Activated T-cell treated with anti-CD3 and anti-CD28 coated beads, Interleukin-2, amount 50 U/mL, for 4 hours (primary cell): Measurements from ENCODE around the gene FBLIM1. TPM values are rescaled to one million over a fixed set of nuclear protein-coding genes. Genes with fewer than 3 reads are reported as not detected.

Experiments
- ATAC-seq, 2 donors: fragments of 200-7000 bp; cut with Tn5 transposase; one replicate each; pipeline ENCODE4 v1.10.0; 2021
- DNase-seq: peaks from one replicate; pipeline ENCODE4 v3.0.0-alpha.2; 2020
- H3K27me3 Mint-ChIP-seq: one replicate; pipeline ENCODE4 v1.8.0; 2021; ENCODE audit warnings: low read depth, mixed read lengths
- H3K36me3 Mint-ChIP-seq: one replicate; pipeline ENCODE4 v1.8.0; 2022; ENCODE audit warnings: mixed read lengths; ENCODE audit not compliant: insufficient read depth
- H3K4me1 Mint-ChIP-seq: one replicate; pipeline ENCODE4 v1.8.0; 2021; ENCODE audit warnings: low read depth, mixed read lengths
- H3K4me3 Mint-ChIP-seq: one replicate; pipeline ENCODE4 v1.8.0; 2021; ENCODE audit warnings: mild to moderate bottlenecking, moderate library complexity, mixed read lengths
- H3K9me3 Mint-ChIP-seq: one replicate; pipeline ENCODE4 v1.8.0; 2021; ENCODE audit warnings: mixed read lengths
- total RNA-seq, 3 donors: library from RNA; stranded (reverse); gene quantifications; one replicate each; pipeline ENCODE4 v1.2.1, GENCODE V29; 2021

FBLIM1 gene
- total RNA-seq, 3 donors from 2014 or later, result 0.16 to 0.48 (median 0.16) TPM

DNA sequence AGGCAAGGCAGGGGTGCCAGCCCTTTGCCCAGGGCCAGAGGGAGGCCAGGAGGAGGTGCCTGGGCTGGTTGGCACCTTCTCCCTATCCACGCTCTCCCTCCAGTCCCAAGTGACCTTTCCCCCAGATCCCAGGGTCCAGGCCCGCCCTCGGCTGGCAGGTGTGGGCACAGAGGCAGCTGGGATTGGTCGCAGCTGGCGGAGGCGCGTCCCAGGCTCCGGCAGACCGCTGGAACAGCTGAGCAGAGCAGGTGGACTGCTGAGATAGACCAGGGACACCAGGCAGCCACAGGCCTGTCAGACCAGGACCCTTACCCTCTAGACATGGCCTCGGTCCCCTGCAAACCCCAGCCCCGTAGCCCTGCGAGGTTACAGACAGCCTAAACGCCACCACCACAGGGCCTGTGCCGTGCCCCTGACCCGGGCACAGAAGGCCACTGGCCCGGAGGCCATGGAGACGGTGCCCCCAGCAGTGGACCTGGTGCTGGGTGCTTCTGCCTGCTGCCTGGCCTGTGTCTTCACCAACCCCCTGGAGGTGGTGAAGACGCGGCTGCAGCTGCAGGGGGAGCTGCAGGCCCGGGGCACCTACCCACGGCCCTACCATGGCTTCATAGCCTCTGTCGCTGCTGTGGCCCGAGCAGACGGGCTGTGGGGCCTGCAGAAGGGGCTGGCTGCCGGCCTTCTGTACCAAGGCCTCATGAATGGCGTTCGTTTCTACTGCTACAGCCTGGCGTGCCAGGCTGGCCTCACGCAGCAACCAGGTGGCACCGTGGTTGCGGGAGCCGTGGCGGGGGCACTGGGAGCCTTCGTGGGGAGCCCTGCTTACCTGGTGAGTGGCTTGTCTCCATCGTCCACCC, 22.3 kb upstream of the FBLIM1 start, which contains the start of gene SLC25A34:
Gene SLC25A34, plus strand, starts transcription at position 221 of the 854 bp plus-strand sequence. Its CDS starts 228 bp downstream, at position 449.
- Mint-ChIP-seq H3K4me3 (no peak within 1 kb of the TSS), H3K4me1 (peaks cover under 1% of the 10 kb centered on the region), H3K36me3 (peaks cover 2% of the 10 kb centered on the region), H3K27me3 (no peaks in the 10 kb centered on the region), H3K9me3 (no peaks in the 10 kb centered on the region)
- ATAC-seq, result no peak
- no peak for DNase-seq

DNA sequence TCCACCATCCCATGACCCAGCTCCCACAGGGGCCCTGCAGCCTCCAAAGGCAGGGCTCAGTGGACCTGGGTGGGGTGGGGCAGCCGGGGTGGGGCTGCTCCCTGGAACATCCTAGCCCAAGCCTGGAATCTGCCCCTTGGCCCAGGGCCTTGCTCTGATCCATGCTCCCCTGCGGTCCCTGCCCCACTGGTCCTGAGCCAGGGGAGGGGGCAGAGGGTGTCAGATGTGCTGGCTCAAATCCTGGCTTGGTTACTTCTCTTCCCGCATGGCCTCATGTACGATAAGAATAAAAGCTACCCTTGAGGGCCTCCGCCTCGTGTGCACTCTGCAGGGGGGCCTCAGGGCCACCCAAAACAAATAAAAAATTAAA, 21.7 kb upstream of the FBLIM1 start:
- H3K4me3 Mint-ChIP-seq, result no peak overlapping the region
- ATAC-seq (no peak), DNase-seq (no peak)
- peaks cover 3% of the 10 kb centered on the region for H3K4me1 Mint-ChIP-seq
- H3K36me3 Mint-ChIP-seq, result peaks cover 2% of the 10 kb centered on the region
- H3K9me3 Mint-ChIP-seq, result no peaks in the 10 kb centered on the region
- H3K27me3 Mint-ChIP-seq, result no peaks in the 10 kb centered on the region

DNA sequence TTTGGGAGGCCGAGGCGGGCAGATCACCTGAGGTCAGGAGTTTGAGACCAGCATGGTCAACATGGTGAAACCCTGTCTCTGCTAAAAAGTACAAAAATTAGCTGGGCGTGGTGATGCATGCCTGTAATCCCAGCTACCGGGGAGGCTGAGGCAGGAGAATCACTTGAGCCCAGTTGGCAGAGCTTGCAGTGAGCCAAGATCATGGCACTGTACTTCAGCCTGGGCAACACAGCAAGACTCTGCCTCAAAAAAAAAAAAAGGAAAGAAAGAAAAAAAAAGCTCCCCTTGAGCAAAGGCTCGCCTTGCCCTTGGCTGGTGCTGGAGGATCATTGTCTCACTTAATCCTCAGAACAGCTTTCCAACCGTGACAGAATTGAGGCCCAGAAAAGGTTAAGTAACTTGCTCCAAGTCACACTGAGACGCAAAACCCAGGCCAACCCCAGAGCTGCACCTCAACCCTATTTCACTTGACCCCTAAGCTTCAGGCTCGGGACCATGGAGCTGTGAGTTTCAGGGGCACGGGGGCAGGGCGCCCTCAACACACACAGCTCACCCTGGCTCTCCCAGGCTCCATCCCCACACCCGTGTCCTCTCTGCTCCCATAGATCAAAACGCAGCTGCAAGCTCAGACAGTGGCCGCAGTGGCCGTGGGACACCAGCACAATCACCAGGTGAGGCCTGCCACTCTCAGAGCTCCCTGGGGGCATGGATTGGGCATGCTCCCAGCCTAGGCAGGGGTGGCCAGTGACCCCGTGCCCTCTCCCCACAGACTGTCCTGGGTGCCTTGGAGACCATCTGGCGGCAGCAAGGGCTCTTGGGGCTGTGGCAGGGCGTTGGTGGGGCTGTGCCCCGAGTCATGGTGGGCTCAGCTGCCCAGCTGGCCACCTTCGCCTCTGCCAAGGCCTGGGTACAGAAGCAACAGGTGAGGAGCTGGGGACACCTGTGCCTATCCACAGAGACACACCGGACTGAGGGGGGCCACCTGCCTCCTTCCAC, 21.0 kb upstream of the FBLIM1 start:
- Mint-ChIP-seq H3K4me1 (peaks cover 3% of the 10 kb centered on the region), H3K27me3 (no peaks in the 10 kb centered on the region), H3K4me3 (no peak overlapping the region), H3K36me3 (no peaks in the 10 kb centered on the region), H3K9me3 (no peaks in the 10 kb centered on the region)
- DNase-seq, result no peak
- ATAC-seq, result no peak

DNA sequence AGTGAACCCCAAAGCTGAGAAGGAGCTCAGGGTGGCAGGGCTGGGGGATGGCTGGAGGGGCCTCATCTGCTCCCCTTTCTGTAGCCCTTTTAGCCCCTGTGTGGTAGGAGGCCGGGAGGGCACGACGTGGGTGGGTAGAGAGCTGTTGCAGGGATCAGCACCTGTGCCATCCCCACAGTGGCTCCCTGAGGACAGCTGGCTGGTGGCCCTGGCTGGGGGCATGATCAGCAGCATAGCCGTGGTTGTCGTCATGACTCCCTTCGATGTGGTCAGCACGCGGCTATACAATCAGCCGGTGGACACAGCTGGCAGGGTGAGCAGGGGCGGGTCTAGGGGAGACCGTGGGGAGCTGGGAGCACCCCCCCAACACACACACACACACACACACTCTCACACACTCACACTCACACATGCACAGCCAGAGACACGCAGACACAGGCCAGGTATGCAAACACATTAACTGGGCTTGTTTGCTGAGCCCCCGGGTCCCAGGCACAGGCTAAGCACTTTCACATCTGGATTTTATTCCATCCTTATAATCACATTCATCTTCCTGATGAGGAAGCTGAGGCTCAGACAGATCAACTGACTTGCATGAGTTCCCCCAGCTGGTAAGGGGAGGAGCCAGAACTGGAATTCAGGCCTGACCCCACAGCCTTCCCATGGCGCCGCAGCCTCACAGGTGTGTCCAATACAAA, 20.0 kb upstream of the FBLIM1 start:
- Mint-ChIP-seq H3K27me3 (no peaks in the 10 kb centered on the region), H3K4me1 (peaks cover 3% of the 10 kb centered on the region), H3K9me3 (no peaks in the 10 kb centered on the region), H3K4me3 (no peak overlapping the region), H3K36me3 (no peaks in the 10 kb centered on the region)
- ATAC-seq, result no peak
- no peak for DNase-seq

DNA sequence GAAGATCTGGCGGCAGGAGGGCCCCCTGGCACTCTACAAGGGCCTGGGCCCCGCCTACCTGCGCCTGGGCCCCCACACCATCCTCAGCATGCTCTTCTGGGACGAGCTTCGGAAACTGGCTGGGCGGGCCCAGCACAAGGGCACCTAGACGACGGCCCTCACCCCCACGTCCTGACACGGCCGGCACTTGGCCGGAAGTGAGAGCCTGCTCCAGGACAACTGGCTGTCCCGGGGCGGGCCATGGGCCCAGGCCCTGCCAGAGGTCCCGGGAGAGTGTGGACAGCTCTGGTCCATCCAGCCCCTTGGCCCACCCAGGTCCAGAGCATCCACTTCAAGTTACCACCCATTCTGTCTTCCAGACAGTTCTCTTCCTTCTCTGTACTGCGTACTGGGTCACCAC, 19.3 kb upstream of the FBLIM1 start:
- Mint-ChIP-seq H3K36me3 (no peaks in the 10 kb centered on the region), H3K4me3 (no peak overlapping the region), H3K27me3 (no peaks in the 10 kb centered on the region), H3K9me3 (no peaks in the 10 kb centered on the region), H3K4me1 (peaks cover 3% of the 10 kb centered on the region)
- ATAC-seq (no peak), DNase-seq (no peak)

DNA sequence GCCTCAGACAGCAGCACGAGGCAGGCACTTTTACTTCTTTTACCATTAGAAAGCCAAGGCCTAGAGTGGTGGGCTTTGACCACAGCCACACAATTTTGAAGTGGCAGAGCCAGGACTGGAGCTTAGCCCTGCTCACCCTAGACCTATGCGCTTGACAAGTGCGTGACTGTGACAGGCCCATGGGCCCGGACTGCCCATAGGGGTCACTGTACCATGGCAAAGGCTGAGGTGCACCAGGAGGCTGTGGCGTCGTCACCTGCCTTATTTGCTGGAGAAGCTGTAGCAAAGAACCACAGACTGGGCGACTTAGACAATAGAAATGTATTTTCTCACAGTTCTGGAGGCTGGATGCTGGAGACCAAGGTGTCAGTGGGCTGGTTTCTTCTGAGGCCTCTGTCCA, 18.9 kb upstream of the FBLIM1 start:
- ATAC-seq, result no peak
- DNase-seq, result no peak
- H3K4me1 Mint-ChIP-seq, result peaks cover 3% of the 10 kb centered on the region

DNA sequence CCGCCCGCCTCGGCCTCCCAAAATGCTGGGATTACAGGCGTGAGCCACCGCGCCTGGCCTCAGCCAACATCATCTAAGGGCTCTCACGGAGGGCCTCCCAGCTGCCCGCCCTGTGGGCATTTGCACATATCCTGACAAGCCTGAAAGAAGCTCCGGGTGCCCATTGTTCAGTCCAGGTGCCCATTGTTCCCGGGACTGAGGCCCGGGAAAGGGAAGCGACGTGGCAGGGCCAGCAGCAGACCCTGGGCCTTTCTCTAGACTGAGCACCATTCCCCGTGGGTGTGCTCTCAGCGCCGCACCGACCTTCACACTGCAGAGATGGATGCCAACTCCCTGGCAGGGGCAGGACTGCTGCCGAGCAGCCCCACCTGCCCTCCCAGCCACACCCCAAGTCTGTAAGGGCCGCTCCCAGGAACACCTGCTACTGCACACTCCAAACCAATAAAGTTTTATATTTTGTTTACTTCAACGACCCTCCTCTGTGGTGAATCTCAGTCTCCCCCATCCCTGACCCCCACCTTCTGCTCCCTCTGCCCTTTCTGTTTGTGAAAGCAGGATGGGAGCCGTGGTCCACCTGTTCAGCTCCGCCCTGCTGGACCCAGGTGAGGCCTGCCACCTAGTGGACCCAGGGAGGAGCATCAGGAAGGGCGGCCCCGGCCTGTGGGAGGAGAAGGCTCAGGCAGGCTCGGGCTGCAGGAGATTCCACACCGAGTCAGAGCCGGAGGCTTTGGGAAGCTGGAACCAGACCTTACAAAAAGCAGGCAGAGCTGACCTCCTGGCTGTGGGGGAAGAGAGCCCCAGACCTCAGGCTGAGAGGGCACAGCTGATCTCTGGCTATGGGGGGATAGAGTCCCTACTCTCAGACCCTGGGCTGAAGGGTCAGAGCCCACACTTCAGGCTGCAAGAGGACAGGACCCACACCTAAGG, 17.4 kb upstream of the FBLIM1 start:
- Mint-ChIP-seq H3K4me1 (peaks cover 3% of the 10 kb centered on the region), H3K27me3 (no peaks in the 10 kb centered on the region), H3K9me3 (no peaks in the 10 kb centered on the region), H3K36me3 (no peaks in the 10 kb centered on the region), H3K4me3 (no peak overlapping the region)
- ATAC-seq (peak; percentile 70 to 85), DNase-seq (peak; percentile 59)

More for the DNA sequence above, 18.9 kb upstream of the FBLIM1 start:
- no peaks in the 10 kb centered on the region for H3K27me3 Mint-ChIP-seq
- no peak overlapping the region for H3K4me3 Mint-ChIP-seq
- H3K9me3 Mint-ChIP-seq, result no peaks in the 10 kb centered on the region
- no peaks in the 10 kb centered on the region for H3K36me3 Mint-ChIP-seq

DNA sequence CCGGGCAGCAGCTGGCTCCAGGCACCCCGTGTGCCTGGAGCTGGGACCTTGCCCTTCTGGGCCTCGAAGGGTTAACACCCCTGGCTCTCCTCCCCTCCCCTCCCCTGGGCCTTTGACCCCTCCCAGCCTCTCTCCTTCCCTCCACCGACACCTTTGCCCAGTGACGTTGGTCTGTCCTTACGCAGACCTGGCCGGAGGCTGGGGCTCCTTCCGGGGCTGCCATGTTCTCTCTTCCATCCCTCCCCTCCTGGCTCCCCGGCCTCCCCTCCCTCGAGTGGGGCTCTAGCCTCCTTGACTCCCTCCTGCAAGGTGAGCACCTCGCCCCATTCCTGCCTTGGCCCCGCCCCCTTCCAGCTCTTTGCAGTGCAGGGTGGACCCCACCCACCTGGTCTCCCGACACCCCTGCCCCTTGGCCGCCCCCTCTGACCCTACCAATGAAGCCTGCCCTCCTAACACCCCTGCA, 16.2 kb upstream of the FBLIM1 start, which contains the start of gene TMEM82:
Gene TMEM82, plus strand, starts transcription at position 161 of the 463 bp plus-strand sequence. Its CDS starts 61 bp downstream, at position 222.
- no peaks in the 10 kb centered on the region for H3K9me3 Mint-ChIP-seq
- no peaks in the 10 kb centered on the region for H3K36me3 Mint-ChIP-seq
- no peak for ATAC-seq
- H3K27me3 Mint-ChIP-seq, result no peaks in the 10 kb centered on the region
- DNase-seq, result no peak
- H3K4me1 Mint-ChIP-seq, result peaks cover 3% of the 10 kb centered on the region
- H3K4me3 Mint-ChIP-seq, result no peak within 1 kb of the TSS

DNA sequence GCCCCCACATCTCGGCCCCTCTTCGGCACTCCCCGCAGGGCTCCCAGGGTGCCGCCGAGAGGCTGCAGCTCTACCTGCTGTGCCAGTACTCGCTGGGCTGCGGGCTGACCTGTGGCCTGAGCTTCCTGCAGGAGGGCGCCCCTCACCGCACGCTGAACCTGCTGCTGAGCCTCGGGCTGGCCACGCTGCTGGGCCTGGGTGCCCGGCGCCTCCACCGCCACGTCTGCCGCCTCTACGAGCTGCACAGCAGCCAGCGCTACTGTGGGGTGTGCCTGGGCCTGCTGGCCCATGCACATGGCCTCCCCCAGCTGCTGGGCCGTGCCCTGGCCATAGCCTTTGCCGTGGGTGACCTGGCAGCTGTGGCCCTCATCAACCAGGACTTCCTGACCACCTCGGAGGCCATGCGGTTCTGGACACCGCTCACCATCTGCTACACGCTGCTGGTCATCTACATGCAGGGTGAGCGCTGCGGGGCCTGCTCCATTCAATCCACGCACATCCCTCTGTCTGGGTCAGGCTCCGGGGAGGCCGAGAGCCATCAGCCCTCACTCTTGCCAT, 14.4 kb upstream of the FBLIM1 start:
- Mint-ChIP-seq H3K9me3 (no peaks in the 10 kb centered on the region), H3K4me1 (peaks cover 3% of the 10 kb centered on the region), H3K36me3 (no peaks in the 10 kb centered on the region), H3K27me3 (no peaks in the 10 kb centered on the region), H3K4me3 (no peak overlapping the region)
- ATAC-seq (no peak), DNase-seq (no peak)

DNA sequence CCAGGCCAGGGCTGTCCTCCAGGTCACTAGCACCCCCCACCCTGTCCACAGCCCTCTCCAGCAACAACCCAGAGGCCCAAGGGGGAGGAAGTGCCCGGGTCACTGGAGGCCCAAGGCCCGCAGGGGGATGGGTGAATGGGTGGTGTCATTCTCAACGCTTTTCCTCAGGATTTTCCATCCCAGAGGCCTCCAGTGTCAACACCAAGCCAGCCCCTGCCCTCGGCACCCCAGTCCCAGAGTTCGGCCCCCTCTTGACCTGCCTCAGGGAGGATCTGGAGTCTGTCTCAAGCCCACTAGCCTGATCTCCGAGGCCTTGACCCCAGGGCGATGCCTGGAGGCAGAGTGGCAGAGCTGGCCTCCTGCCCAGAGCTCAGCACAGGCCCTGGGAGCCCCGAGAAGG, 11.2 kb upstream of the FBLIM1 start:
- Mint-ChIP-seq H3K4me3 (no peak overlapping the region), H3K36me3 (no peaks in the 10 kb centered on the region), H3K27me3 (peaks cover 2% of the 10 kb centered on the region), H3K9me3 (no peaks in the 10 kb centered on the region), H3K4me1 (no peaks in the 10 kb centered on the region)
- ATAC-seq (no peak), DNase-seq (no peak)

DNA sequence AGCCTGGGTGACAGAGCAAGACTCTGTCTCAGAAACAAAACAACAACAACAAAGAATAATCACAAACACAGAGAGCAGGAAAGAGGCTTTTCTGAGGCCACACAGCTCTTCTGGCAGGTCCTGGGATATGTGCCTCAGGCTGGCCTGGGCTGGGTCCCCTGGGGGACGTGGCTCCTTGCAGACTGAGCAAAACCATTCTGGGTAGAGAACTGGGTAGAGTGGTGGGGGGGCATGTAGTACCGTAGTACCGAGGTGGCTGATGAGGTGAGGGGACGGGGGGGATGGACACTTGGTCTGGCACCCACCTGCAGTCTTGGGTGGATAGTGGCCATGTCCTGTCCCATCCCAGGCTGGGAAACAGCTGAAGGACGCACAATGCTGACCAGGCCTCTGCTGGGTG, 10.3 kb upstream of the FBLIM1 start:
- H3K4me1 Mint-ChIP-seq, result no peaks in the 10 kb centered on the region
- H3K27me3 Mint-ChIP-seq, result peaks cover 2% of the 10 kb centered on the region
- H3K9me3 Mint-ChIP-seq, result no peaks in the 10 kb centered on the region
- DNase-seq (no peak), ATAC-seq (no peak)
- H3K36me3 Mint-ChIP-seq, result no peaks in the 10 kb centered on the region
- H3K4me3 Mint-ChIP-seq, result no peak overlapping the region

DNA sequence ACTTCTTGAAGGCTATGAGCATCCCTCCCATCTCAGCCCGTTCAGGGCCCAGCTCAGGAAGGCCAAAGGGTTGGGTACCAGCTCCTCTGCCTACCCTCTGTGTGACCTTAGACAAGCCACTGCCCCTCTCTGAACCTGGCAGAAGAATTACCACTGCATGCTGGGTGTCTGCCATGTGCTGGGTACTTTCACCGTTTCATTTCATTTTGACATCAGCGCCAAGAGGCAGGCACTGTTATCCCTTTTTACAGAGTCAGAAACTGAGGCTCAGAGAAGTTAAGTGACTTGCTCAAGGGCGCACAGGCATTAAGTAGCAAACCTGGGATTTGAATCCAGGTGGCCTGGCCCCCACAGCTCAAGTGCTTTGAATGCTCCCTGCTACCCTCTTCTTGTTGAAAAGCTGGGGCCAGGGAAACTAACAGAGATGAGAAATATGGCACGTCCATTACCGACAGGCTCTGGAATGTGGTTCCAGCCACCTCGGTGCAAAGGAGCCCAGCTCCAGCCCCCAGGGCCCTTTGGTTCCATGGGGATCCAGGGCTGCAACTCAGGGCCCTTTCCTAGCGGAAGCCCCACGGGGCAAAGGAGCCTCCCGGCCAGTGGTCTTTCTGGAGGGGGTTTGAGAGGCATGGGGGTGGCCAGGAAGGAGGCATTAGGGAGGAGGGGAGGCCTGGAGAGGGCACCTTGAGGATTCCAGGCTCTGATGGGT, 9.8 kb upstream of the FBLIM1 start:
- H3K36me3 Mint-ChIP-seq, result no peaks in the 10 kb centered on the region
- H3K4me1 Mint-ChIP-seq, result no peaks in the 10 kb centered on the region
- no peaks in the 10 kb centered on the region for H3K9me3 Mint-ChIP-seq
- DNase-seq (no peak), ATAC-seq (no peak)
- H3K4me3 Mint-ChIP-seq, result no peak overlapping the region
- H3K27me3 Mint-ChIP-seq, result peaks cover 2% of the 10 kb centered on the region
